ENCODE data around the gene WRAP73. TPM values are rescaled to one million over a fixed set of nuclear protein-coding genes. Genes with fewer than 3 reads are reported as not detected.

Gene WRAP73
- total RNA-seq, 1 experiment from 2014 or later = 57.2 TPM

DNA sequence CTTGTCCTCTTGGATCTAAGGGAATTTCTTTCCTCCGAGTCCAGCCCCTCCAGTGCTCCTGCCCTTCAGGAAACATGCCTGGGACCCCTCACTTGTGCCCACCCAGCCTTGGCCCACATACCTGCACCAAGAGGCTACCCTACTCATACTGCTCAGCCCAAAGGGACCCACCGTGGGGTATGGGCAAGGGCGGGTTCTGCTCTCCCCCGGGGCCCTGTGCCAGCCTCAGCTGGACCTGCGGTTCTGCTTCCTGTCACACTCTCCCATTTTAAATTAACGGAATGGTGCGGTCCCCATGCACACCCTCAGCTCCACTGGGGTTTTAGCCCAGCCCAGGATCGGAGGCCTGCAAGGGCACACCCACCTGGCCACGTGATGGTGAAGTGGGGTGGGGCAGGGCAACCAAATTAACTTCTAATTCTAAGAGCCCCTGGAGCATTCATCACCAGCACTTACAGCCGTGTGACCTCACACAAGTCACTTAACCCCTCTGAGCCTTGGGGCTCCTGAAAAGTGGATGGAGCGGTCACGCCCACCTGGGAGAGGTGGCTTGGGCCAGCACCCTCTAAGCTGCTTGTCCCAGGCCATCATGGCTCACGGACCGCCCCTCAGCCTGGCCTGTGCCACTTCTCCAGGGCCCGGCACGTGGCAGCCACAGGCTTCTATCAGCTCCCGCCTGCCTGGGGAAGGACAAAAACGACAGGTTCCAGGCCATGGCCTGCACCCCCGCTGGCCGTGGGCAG is 30.8 kb upstream of the WRAP73 start:
- ChIA-PET CTCF (no interaction called here), POLR2A (ENCODE audit: unreplicated experiment) (no interaction called here)
- Histone ChIP-seq H3K4me2 (ENCODE audit: low read length) (no peak overlapping the region), H2AFZ (ENCODE audit: low read length) (no peak overlapping the region), H3F3A (ENCODE audit: low read length, unreplicated experiment) (no peaks in the 10 kb centered on the region), H4K20me1 (ENCODE audit: low read length) (no peaks in the 10 kb centered on the region), H3K27me3 (ENCODE audit: low read length) (no peaks in the 10 kb centered on the region), H3K9me3 (ENCODE audit: low read length) (no peaks in the 10 kb centered on the region), H3K79me2 (ENCODE audit: low read length) (no peaks in the 10 kb centered on the region), H3K36me3 (ENCODE audit: low read depth, low read length) (no peaks in the 10 kb centered on the region), H3K9me2 (replicated peaks; ENCODE audit: low read length) (no peaks in the 10 kb centered on the region), H3K4me3 (ENCODE audit: low read length) (no peak overlapping the region), H3K4me1 (ENCODE audit: insufficient read depth, low read length) (no peaks in the 10 kb centered on the region), H3K9ac (ENCODE audit: low read length) (no peak overlapping the region), H3K27ac (ENCODE audit: low read length) (no peak overlapping the region)
- DNase-seq (no peak), ATAC-seq (no peak)
- BruUV-seq (replicated peaks) = no TSS peak
- intact Hi-C loops (cut with micrococcal nuclease) = no loop called here
- TF ChIP-seq, protein P1, sequence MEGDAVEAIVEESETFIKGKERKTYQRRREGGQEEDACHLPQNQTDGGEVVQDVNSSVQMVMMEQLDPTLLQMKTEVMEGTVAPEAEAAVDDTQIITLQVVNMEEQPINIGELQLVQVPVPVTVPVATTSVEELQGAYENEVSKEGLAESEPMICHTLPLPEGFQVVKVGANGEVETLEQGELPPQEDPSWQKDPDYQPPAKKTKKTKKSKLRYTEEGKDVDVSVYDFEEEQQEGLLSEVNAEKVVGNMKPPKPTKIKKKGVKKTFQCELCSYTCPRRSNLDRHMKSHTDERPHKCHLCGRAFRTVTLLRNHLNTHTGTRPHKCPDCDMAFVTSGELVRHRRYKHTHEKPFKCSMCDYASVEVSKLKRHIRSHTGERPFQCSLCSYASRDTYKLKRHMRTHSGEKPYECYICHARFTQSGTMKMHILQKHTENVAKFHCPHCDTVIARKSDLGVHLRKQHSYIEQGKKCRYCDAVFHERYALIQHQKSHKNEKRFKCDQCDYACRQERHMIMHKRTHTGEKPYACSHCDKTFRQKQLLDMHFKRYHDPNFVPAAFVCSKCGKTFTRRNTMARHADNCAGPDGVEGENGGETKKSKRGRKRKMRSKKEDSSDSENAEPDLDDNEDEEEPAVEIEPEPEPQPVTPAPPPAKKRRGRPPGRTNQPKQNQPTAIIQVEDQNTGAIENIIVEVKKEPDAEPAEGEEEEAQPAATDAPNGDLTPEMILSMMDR (conservative IDR thresholded peaks at IDR 0.05; ENCODE audit: low read depth, low read length) = no peak
- no peak for TF ChIP-seq EZH2 (IDR thresholded peaks at IDR 0.05; ENCODE audit: low read length, unreplicated experiment)
- TF ChIP-seq EZH2phosphoT487 (IDR thresholded peaks at IDR 0.05; ENCODE audit: borderline replicate concordance, low read length) = no peak

DNA sequence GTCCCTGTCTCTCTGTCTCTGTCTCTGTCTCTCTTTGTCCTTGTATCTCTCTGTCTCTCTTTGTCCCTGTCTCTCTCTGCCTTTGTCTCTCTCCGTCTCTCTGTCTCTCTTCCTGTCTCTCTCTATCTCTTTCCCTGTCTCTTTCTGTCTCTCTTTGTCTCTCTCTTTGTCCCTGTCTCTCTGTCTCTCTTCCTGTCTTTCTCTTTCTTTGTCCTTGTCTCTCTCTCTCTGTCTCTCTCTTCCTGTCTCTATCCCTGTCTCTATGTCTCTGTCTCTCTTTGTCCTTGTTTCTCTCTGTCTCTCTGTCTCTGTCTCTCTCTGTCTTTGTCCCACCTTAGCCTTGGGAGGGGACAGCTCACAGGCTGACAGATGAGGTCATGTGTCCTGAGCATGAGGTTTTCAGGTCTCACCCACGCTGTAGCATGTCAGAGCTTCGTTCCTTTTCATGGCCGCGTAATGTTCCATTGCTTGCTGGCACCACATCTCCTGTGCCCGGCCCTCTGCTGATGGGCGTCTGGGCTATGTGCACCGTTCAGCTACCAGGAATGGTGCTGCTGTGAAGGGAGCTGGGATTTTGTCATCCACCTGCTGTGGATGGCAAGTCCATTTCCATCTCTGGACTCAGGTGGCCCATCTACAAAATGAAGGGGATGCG is 30.0 kb upstream of the WRAP73 start:
- H3K27me3 ChIP-seq (ENCODE audit: low read length) = no peaks in the 10 kb centered on the region
- H3K27ac ChIP-seq (ENCODE audit: low read length) = no peak overlapping the region
- intact Hi-C loops (cut with micrococcal nuclease) = no loop called here
- H3K9ac ChIP-seq (ENCODE audit: low read length) = no peak overlapping the region
- no peaks in the 10 kb centered on the region for H3K9me3 ChIP-seq (ENCODE audit: low read length)
- no peaks in the 10 kb centered on the region for H3K9me2 ChIP-seq (replicated peaks; ENCODE audit: low read length)
- no peaks in the 10 kb centered on the region for H3K36me3 ChIP-seq (ENCODE audit: low read depth, low read length)
- H3K4me3 ChIP-seq (ENCODE audit: low read length) = no peak overlapping the region
- TF ChIP-seq EZH2 (IDR thresholded peaks at IDR 0.05; ENCODE audit: low read length, unreplicated experiment) (no peak), EZH2phosphoT487 (IDR thresholded peaks at IDR 0.05; ENCODE audit: borderline replicate concordance, low read length) (no peak)
- TF ChIP-seq, protein P1 (conservative IDR thresholded peaks at IDR 0.05; ENCODE audit: low read depth, low read length) = no peak
- ChIA-PET CTCF (no interaction called here), POLR2A (ENCODE audit: unreplicated experiment) (no interaction called here)
- H3K79me2 ChIP-seq (ENCODE audit: low read length) = no peaks in the 10 kb centered on the region
- no peaks in the 10 kb centered on the region for H3F3A ChIP-seq (ENCODE audit: low read length, unreplicated experiment)
- BruUV-seq (replicated peaks) = no TSS peak
- H4K20me1 ChIP-seq (ENCODE audit: low read length) = no peaks in the 10 kb centered on the region
- H3K4me2 ChIP-seq (ENCODE audit: low read length) = no peak overlapping the region
- no peaks in the 10 kb centered on the region for H3K4me1 ChIP-seq (ENCODE audit: insufficient read depth, low read length)
- ATAC-seq (no peak), DNase-seq (no peak)
- H2AFZ ChIP-seq (ENCODE audit: low read length) = no peak overlapping the region

DNA sequence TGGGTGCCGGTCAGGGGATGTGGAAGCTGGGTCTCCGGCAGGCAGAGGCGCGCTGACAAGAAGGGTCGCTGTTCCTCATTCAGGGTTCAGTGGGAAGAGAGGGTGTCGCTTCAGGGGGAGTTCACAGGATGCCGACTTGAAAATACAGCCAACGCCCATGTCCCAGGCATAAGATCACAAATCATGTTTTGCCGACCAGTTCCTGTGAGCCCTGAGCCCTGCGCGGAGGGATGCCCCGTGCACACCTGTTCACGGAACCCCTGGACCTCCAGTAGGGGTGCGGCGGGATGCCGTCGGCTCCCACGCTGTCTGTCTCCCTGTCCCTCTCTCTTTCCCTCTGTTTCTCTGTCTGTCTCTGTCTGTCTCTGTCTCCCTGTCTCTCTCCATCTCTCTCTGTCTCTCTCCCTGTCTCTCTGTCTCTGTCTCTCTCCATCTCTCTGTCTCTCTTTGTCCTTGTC is 29.2 kb upstream of the WRAP73 start:
- Histone ChIP-seq H3K9me2 (replicated peaks; ENCODE audit: low read length) (no peaks in the 10 kb centered on the region), H3K4me2 (ENCODE audit: low read length) (no peak overlapping the region), H3K27me3 (ENCODE audit: low read length) (no peaks in the 10 kb centered on the region), H3K4me1 (ENCODE audit: insufficient read depth, low read length) (no peaks in the 10 kb centered on the region; the same call in 1 of the 2 replicates), H3K79me2 (ENCODE audit: low read length) (no peaks in the 10 kb centered on the region), H3K36me3 (ENCODE audit: low read depth, low read length) (no peaks in the 10 kb centered on the region), H3F3A (ENCODE audit: low read length, unreplicated experiment) (no peaks in the 10 kb centered on the region), H2AFZ (ENCODE audit: low read length) (no peak overlapping the region), H3K4me3 (ENCODE audit: low read length) (no peak overlapping the region), H4K20me1 (ENCODE audit: low read length) (no peaks in the 10 kb centered on the region), H3K9me3 (ENCODE audit: low read length) (no peaks in the 10 kb centered on the region), H3K27ac (ENCODE audit: low read length) (no peak overlapping the region), H3K9ac (ENCODE audit: low read length) (no peak overlapping the region)
- ChIA-PET POLR2A (ENCODE audit: unreplicated experiment) (no interaction called here), CTCF (no interaction called here)
- ATAC-seq (no peak), DNase-seq (no peak)
- intact Hi-C loops (cut with micrococcal nuclease) = no loop called here
- TF ChIP-seq EZH2phosphoT487 (IDR thresholded peaks at IDR 0.05; ENCODE audit: borderline replicate concordance, low read length) (no peak), EZH2 (IDR thresholded peaks at IDR 0.05; ENCODE audit: low read length, unreplicated experiment) (no peak)
- TF ChIP-seq, protein P1 (conservative IDR thresholded peaks at IDR 0.05; ENCODE audit: low read depth, low read length) = no peak
- BruUV-seq (replicated peaks) = no TSS peak

Data from PC-3 (cell line).